Measurements from ENCODE around the gene NEK2.
"Not testable (repeated sequence)": the region's sequence is repeated elsewhere in the genome, so short reads cannot be mapped to it uniquely, and the experiment has no call there.

The NEK2 gene

GRCh38 chr1:211648980-211649934 is 26.2 kb downstream of the NEK2 start:
- DNase-seq = peak; percentile 14

GRCh38 chr1:211648336-211648735 is 27.1 kb downstream of the NEK2 start:
- no peak for DNase-seq

GRCh38 chr1:211647711-211648121 is 27.7 kb downstream of the NEK2 start:
- no peak for DNase-seq

- DNase-seq = no peak
Observed at GRCh38 chr1:211646566-211646965, 28.9 kb downstream of the NEK2 start.

- DNase-seq = not testable (repeated sequence)
Observed at GRCh38 chr1:211645601-211646000, 29.8 kb downstream of the NEK2 start.

- DNase-seq = no peak
Observed at GRCh38 chr1:211644653-211645052, 30.8 kb downstream of the NEK2 start.

- peak; percentile 52 for DNase-seq
Observed at GRCh38 chr1:211643324-211644212, 31.9 kb downstream of the NEK2 start.

GRCh38 chr1:211642870-211643269 is 32.6 kb downstream of the NEK2 start:
- DNase-seq = no peak

GRCh38 chr1:211641942-211642341 is 33.5 kb downstream of the NEK2 start:
- DNase-seq = no peak

GRCh38 chr1:211641044-211641800 is 34.2 kb downstream of the NEK2 start:
- DNase-seq = no peak

GRCh38 chr1:211640301-211640630 is 35.2 kb downstream of the NEK2 start:
- no peak for DNase-seq

GRCh38 chr1:211639475-211640300 is 35.7 kb downstream of the NEK2 start:
- no peak for DNase-seq

- DNase-seq = no peak
Observed at GRCh38 chr1:211638689-211639101, 36.7 kb downstream of the NEK2 start.

- DNase-seq = no peak
Observed at GRCh38 chr1:211638246-211638645, 37.2 kb downstream of the NEK2 start.

GRCh38 chr1:211637066-211637465 is 38.4 kb downstream of the NEK2 start:
- DNase-seq = no peak

- not testable (repeated sequence) for DNase-seq
Observed at GRCh38 chr1:211636575-211637029, 38.8 kb downstream of the NEK2 start.

GRCh38 chr1:211635597-211636205 is 39.7 kb downstream of the NEK2 start:
- no peak for DNase-seq

- no peak for DNase-seq
Observed at GRCh38 chr1:211634931-211635330, 40.5 kb downstream of the NEK2 start.

GRCh38 chr1:211634461-211634860 is 41.0 kb downstream of the NEK2 start:
- DNase-seq = no peak

- no peak for DNase-seq
Observed at GRCh38 chr1:211633524-211633846, 41.9 kb downstream of the NEK2 start.

GRCh38 chr1:211632808-211633523 is 42.5 kb downstream of the NEK2 start:
- no peak for DNase-seq
